Neural cell (in vitro differentiated cells): ENCODE results near the gene C1orf210. TPM values are rescaled to one million over a fixed set of nuclear protein-coding genes. Genes with fewer than 3 reads are reported as not detected.

Experiments
- H2AFZ ChIP-seq: fragments of 200-600, 300-800 bp; sonication (generic), shearing (Covaris generic); 2 replicates; pipeline ENCODE4 v1.6.0; 2014; ENCODE audit warnings: low read depth, mild to moderate bottlenecking, antibody characterized with exemption, low read length, moderate library complexity
- H3F3A ChIP-seq: fragments of 200-600 bp; shearing (Covaris generic); 2 replicates; pipeline ENCODE4 v1.6.1; 2016; ENCODE audit warnings: mild to moderate bottlenecking, moderate library complexity, mixed read lengths, antibody characterized with exemption, low read length; ENCODE audit not compliant: insufficient read depth, poor library complexity, severe bottlenecking
- H3K27ac ChIP-seq: fragments of 200-600, 300-800 bp; sonication (generic), shearing (Covaris generic); 2 replicates; pipeline ENCODE4 v1.5.1; 2014; ENCODE audit warnings: mild to moderate bottlenecking, low read length, moderate library complexity
- H3K27me3 ChIP-seq: fragments of 300-800, 200-600 bp; sonication (generic), shearing (Covaris generic); 2 replicates; pipeline ENCODE4 v1.6.0; 2014; ENCODE audit warnings: mild to moderate bottlenecking, low read depth, low read length, moderate library complexity; ENCODE audit not compliant: insufficient read depth
- H3K36me3 ChIP-seq: fragments of 300-800, 200-600 bp; sonication (generic), shearing (Covaris generic); 2 replicates; pipeline ENCODE4 v1.5.1; 2014; ENCODE audit warnings: mild to moderate bottlenecking, antibody characterized with exemption, low read length, moderate library complexity; ENCODE audit not compliant: insufficient read depth
- H3K4me2 ChIP-seq: fragments of 300-800, 200-600 bp; sonication (generic), shearing (Covaris generic); 2 replicates; pipeline ENCODE4 v1.6.0; 2014; ENCODE audit warnings: mild to moderate bottlenecking, low read length
- H3K4me3 ChIP-seq: fragments of 300-800, 200-600 bp; sonication (generic), shearing (Covaris generic); 2 replicates; pipeline ENCODE4 v1.5.1; 2014; ENCODE audit warnings: mild to moderate bottlenecking, low read length, moderate library complexity
- H3K79me2 ChIP-seq: fragments of 200-600 bp; shearing (Covaris generic); replicated peaks from 2 replicates; pipeline ENCODE4 v1.6.0; 2014; ENCODE audit warnings: mild to moderate bottlenecking, low read length, moderate library complexity; ENCODE audit not compliant: insufficient read depth
- H3K9ac ChIP-seq: fragments of 300-800, 200-600 bp; sonication (generic), shearing (Covaris generic); 2 replicates; pipeline ENCODE4 v1.6.1; 2016; ENCODE audit warnings: mild to moderate bottlenecking, low read length, mixed read lengths
- H3K9me2 ChIP-seq: fragments of 200-600 bp; shearing (Covaris generic); 2 replicates; pipeline ENCODE4 v1.6.1; 2016; ENCODE audit warnings: mild to moderate bottlenecking, low read length, mixed read lengths; ENCODE audit not compliant: insufficient read depth
- H3K9me3 ChIP-seq: fragments of 200-600, 300-800 bp; sonication (generic), shearing (Covaris generic); 2 replicates; pipeline ENCODE4 v1.6.1; 2016; ENCODE audit warnings: mild to moderate bottlenecking, mixed run types, low read length, moderate library complexity, mixed read lengths
- H4K20me1 ChIP-seq: fragments of 200-600 bp; shearing (Covaris generic); 2 replicates; pipeline ENCODE4 v1.6.1; 2016; ENCODE audit warnings: mild to moderate bottlenecking, mixed run types; ENCODE audit not compliant: insufficient read depth
- EP300 ChIP-seq: fragments of 450-650 bp; conservative IDR thresholded peaks from 2 replicates; pipeline ENCODE4 v1.6.1; 2014; ENCODE audit warnings: antibody characterized with exemption, mild to moderate bottlenecking, moderate library complexity; ENCODE audit not compliant: poor library complexity, severe bottlenecking
- EZH2 ChIP-seq: fragments of 200-600, 300-800 bp; shearing (Covaris generic), sonication (generic); IDR thresholded peaks from 2 replicates; pipeline ENCODE4 v1.6.1; 2014; ENCODE audit warnings: antibody characterized with exemption, low read length, borderline replicate concordance, mild to moderate bottlenecking; ENCODE audit not compliant: insufficient read depth, poor library complexity, severe bottlenecking
- MXI1 ChIP-seq: fragments of 450-650 bp; conservative IDR thresholded peaks from 2 replicates; pipeline ENCODE4 v1.6.1; 2014; ENCODE audit warnings: antibody characterized with exemption, mild to moderate bottlenecking; ENCODE audit not compliant: poor library complexity, severe bottlenecking
- POLR2AphosphoS5 ChIP-seq: IDR thresholded peaks from 2 replicates; pipeline ENCODE4 v1.6.1; 2012
- RAD21 ChIP-seq: fragments of 450-650 bp; conservative IDR thresholded peaks from 2 replicates; pipeline ENCODE4 v1.6.1; 2014; ENCODE audit warnings: antibody characterized with exemption, mild to moderate bottlenecking, moderate library complexity
- SMC3 ChIP-seq: fragments of 450-650 bp; conservative IDR thresholded peaks from 2 replicates; pipeline ENCODE4 v1.6.1; 2014; ENCODE audit warnings: antibody characterized with exemption, mild to moderate bottlenecking, moderate library complexity; ENCODE audit not compliant: poor library complexity
- TAF1 ChIP-seq: IDR thresholded peaks from 2 replicates; pipeline ENCODE4 v1.6.1; 2012; ENCODE audit warnings: low read depth
- polyA plus RNA-seq: library from polyadenylated mRNA; depleted of rRNA; stranded (reverse); fragments of >200 nt; gene quantifications from 2 replicates; pipeline ENCODE4 v1.2.3, GENCODE V29; 2014
- TF ChIP-seq, protein P1 (sequence below): IDR thresholded peaks from 2 replicates; pipeline ENCODE4 v1.6.1; 2012; ENCODE audit warnings: borderline replicate concordance
- TF ChIP-seq, protein P2 (sequence below): fragments of 450-650 bp; IDR thresholded peaks from 2 replicates; pipeline ENCODE4 v1.5.1; 2014; ENCODE audit warnings: antibody characterized with exemption, mild to moderate bottlenecking, moderate library complexity; ENCODE audit not compliant: poor library complexity, severe bottlenecking

Gene C1orf210
- polyA plus RNA-seq, 1 donor from 2014 or later: not detected

DNA sequence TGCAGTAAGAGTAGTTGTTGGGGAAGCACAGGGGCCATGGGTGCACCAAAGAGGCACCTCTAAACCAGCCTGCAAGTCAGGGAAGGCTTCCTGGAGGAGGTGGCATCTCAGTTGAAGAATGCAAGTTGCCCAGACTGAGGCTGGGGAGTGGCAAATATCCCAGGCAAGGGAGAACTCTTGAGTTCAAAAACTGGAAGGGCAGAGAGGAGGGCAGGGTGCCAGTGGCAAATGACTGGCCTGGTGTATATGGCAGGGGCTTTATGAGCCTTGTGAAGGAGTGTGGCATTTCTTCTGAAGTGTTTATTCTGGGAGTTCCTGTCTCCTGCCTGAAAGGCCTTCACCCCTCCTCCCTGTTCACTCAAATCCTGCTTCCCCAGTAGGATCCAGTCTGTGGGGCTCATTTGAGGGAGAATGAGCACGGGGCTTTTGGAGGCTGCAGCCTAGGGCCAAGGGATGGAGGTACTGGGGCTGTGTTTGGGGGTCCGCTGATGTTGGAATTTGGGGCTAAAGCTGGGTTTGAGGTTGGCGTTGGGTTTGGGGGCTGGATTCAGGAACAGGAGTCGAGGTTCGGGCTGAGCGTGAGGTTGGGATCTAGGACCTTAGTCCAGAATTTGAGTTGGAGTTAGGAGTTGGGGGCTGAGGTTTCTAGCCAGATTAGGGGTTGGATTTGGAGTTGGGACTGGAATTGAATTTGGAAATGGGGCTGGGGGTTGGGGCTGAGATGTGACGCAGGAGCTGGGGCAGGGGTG is 15.6 kb downstream of the C1orf210 start, which contains the start of gene TMEM125:
TSS of gene TMEM125 (plus strand) at position 357 of the 749 bp plus-strand sequence. CDS start 2,740 bp downstream, outside the sequence.
- H3K9me3 ChIP-seq: no peaks in the 10 kb centered on the region
- no peaks in the 10 kb centered on the region for H3K79me2 ChIP-seq
- H3K9me2 ChIP-seq: no peaks in the 10 kb centered on the region
- TF ChIP-seq SMC3: no peak
- TF ChIP-seq EZH2: no peak
- TF ChIP-seq, protein P1, sequence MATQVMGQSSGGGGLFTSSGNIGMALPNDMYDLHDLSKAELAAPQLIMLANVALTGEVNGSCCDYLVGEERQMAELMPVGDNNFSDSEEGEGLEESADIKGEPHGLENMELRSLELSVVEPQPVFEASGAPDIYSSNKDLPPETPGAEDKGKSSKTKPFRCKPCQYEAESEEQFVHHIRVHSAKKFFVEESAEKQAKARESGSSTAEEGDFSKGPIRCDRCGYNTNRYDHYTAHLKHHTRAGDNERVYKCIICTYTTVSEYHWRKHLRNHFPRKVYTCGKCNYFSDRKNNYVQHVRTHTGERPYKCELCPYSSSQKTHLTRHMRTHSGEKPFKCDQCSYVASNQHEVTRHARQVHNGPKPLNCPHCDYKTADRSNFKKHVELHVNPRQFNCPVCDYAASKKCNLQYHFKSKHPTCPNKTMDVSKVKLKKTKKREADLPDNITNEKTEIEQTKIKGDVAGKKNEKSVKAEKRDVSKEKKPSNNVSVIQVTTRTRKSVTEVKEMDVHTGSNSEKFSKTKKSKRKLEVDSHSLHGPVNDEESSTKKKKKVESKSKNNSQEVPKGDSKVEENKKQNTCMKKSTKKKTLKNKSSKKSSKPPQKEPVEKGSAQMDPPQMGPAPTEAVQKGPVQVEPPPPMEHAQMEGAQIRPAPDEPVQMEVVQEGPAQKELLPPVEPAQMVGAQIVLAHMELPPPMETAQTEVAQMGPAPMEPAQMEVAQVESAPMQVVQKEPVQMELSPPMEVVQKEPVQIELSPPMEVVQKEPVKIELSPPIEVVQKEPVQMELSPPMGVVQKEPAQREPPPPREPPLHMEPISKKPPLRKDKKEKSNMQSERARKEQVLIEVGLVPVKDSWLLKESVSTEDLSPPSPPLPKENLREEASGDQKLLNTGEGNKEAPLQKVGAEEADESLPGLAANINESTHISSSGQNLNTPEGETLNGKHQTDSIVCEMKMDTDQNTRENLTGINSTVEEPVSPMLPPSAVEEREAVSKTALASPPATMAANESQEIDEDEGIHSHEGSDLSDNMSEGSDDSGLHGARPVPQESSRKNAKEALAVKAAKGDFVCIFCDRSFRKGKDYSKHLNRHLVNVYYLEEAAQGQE: no peak
- no peak for TF ChIP-seq POLR2AphosphoS5
- TF ChIP-seq, protein P2, sequence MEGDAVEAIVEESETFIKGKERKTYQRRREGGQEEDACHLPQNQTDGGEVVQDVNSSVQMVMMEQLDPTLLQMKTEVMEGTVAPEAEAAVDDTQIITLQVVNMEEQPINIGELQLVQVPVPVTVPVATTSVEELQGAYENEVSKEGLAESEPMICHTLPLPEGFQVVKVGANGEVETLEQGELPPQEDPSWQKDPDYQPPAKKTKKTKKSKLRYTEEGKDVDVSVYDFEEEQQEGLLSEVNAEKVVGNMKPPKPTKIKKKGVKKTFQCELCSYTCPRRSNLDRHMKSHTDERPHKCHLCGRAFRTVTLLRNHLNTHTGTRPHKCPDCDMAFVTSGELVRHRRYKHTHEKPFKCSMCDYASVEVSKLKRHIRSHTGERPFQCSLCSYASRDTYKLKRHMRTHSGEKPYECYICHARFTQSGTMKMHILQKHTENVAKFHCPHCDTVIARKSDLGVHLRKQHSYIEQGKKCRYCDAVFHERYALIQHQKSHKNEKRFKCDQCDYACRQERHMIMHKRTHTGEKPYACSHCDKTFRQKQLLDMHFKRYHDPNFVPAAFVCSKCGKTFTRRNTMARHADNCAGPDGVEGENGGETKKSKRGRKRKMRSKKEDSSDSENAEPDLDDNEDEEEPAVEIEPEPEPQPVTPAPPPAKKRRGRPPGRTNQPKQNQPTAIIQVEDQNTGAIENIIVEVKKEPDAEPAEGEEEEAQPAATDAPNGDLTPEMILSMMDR: no peak
- TF ChIP-seq EP300: no peak
- TF ChIP-seq RAD21: no peak
- no peak for TF ChIP-seq TAF1
- TF ChIP-seq MXI1: no peak
- H3K27ac ChIP-seq: no peak within 1 kb of the TSS
- H3K4me3 ChIP-seq: no peak within 1 kb of the TSS
- H3K27me3 ChIP-seq: no peaks in the 10 kb centered on the region
- no peaks in the 10 kb centered on the region for H3F3A ChIP-seq
- no peak within 1 kb of the TSS for H2AFZ ChIP-seq
- H3K9ac ChIP-seq: no peak within 1 kb of the TSS
- no peaks in the 10 kb centered on the region for H4K20me1 ChIP-seq
- no peak within 1 kb of the TSS for H3K4me2 ChIP-seq
- H3K36me3 ChIP-seq: no peaks in the 10 kb centered on the region

DNA sequence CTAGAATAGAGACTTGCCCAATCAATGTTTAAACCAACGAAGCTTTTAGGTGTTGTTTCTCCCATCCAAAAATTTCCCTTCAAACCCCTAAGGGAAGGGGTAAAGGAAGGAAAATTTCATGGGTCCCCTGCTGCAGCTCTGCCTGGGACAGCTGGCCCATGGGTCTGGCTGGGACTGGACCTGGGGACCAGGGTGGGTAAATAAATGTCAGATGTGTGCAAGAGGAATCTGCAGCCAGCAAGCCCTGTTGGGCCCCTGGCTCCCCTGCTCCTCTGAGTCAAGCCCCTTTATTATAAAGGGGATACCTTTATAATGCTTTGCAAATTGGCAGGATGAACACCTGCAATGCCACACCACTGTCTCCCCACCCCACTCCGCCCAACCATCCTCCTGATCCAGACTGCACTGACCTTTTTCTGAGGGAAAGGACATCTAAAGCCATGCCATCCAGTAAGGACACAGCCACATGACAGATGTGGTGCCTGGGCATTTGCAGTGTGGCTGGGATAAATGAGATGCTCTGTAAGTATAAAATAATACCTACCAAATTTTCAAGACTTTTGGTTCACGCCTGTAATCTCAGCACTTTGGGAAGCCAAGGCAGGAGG is 17.5 kb downstream of the C1orf210 start:
- Histone ChIP-seq H3K79me2 (no peaks in the 10 kb centered on the region), H3K9me2 (no peaks in the 10 kb centered on the region), H3F3A (no peaks in the 10 kb centered on the region), H3K9me3 (no peaks in the 10 kb centered on the region), H2AFZ (no peak overlapping the region), H4K20me1 (no peaks in the 10 kb centered on the region), H3K36me3 (no peaks in the 10 kb centered on the region), H3K27ac (no peak overlapping the region), H3K4me2 (no peak overlapping the region), H3K9ac (no peak overlapping the region), H3K27me3 (no peaks in the 10 kb centered on the region), H3K4me3 (no peak overlapping the region)
- TF ChIP-seq EZH2 (no peak), MXI1 (no peak), SMC3 (no peak), RAD21 (no peak), TAF1 (no peak), POLR2AphosphoS5 (no peak), EP300 (no peak)
- TF ChIP-seq, protein P1: no peak
- TF ChIP-seq, protein P2: no peak
